ENCODE measurements around the gene SLC27A3.

SLC27A3 gene, protein sequence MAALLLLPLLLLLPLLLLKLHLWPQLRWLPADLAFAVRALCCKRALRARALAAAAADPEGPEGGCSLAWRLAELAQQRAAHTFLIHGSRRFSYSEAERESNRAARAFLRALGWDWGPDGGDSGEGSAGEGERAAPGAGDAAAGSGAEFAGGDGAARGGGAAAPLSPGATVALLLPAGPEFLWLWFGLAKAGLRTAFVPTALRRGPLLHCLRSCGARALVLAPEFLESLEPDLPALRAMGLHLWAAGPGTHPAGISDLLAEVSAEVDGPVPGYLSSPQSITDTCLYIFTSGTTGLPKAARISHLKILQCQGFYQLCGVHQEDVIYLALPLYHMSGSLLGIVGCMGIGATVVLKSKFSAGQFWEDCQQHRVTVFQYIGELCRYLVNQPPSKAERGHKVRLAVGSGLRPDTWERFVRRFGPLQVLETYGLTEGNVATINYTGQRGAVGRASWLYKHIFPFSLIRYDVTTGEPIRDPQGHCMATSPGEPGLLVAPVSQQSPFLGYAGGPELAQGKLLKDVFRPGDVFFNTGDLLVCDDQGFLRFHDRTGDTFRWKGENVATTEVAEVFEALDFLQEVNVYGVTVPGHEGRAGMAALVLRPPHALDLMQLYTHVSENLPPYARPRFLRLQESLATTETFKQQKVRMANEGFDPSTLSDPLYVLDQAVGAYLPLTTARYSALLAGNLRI

DNA sequence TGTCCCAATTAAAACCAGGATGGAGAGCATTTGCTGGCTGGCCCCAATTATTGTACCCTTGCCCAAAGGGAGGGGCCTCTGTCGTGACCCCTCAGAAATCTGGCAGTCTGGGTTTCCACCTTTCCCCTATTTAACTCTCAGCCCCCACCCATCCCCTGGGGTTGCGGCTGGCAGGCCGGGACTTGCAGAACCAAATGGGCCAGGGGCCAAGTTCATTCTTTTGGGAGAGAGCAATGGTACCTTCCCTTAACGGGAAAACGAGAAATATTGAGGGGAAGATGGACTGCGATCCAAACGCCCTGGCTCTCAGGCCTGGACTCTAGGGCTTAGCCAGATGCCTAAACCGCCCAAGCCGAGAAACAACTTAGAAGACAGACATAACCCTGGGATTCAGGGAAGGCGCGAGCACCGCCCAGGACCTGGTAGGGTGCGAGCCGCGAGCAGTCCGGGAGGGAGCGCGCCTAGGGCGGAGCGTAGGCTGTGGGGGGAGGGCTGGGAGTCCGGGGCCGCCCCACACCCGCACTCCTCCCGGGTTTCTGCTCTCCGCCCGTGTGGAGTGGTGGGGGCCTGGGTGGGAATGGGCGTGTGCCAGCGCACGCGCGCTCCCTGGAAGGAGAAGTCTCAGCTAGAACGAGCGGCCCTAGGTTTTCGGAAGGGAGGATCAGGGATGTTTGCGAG, at the start of gene SLC27A3:
TSS of gene SLC27A3 (plus strand) at position 628 of the 678 bp plus-strand sequence. CDS start 91 bp downstream, outside the sequence.
- DNase-seq, result peak; percentile 92

DNA sequence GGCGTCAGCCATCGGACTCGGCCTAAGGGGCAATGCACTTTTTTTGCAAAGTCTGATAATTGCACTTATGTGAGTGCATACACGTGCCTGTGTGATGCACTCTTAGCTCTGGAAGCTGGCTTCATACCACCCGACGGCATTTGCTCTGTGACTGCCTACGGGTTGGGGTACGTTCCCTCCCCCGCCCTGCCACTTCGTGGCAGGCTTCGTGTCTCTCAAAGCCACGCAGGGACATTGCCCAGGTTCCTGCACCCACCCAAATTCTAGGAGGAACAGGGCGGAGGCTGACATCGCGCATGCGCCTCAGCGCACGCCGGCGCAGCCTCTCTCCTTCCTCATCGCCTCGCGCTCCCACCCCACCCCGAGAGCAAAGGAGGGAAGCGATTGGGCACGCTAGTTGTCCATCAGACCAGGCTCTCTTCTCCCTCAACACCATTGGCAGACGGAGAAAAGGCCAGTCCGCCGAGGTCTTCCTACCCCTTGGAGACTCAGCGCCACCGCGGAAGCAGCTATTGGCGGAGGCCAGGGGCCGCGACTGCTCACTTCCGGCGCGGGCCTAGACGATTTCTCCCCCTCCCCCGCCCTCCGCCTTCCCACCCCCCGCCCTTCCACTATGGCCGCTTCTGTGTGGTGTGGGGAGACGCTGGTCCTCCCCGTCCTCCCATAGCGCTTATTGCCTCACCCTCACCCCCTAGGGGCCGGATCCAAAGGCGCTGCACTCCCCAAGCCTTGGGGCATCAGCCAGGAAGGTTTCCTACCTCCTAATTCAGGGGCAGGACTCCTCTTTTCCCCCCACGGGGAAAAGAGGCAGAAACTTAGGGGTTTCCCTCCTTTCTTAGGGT, 47.5 kb upstream of the SLC27A3 start, which contains the start of gene INTS3:
TSS of gene INTS3 (plus strand) at position 588 of the 842 bp plus-strand sequence. CDS start 585 bp downstream, outside the sequence.
- DNase-seq, result peak; percentile 100

DNA sequence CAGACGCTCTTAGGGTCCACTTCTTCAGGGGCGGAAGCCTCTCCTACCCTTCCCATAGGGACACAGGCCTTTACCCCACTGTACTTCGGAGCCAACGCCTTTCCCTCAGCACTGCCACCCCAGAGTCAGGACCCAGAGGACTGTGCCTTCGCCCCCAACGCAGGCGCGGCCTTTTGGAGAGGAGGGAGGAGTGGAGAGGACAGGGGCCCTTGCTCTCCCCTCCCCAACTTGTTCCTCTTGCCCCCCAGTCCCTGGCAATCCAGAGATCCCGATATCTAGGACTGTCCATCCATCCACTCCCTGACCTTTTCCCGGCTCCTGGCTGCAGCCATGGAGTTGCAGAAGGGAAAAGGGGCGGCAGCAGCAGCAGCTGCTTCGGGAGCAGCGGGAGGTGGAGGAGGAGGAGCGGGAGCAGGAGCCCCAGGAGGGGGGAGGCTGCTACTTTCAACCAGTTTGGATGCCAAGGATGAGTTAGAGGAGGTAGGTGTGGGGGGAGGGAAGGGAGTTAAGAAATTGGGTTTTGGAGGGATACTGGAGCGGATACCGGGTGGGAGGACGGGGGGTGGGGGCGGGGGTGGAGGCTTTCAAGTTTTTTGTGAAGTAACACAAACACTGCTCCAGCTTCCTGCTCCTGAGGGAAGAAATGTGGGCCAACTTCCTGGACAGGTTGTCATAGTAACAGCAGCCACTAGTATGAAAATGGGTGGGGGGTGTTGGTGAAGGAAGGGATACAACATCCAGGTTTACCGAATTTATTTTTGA, 46.7 kb upstream of the SLC27A3 start:
- DNase-seq, result peak; percentile 82

DNA sequence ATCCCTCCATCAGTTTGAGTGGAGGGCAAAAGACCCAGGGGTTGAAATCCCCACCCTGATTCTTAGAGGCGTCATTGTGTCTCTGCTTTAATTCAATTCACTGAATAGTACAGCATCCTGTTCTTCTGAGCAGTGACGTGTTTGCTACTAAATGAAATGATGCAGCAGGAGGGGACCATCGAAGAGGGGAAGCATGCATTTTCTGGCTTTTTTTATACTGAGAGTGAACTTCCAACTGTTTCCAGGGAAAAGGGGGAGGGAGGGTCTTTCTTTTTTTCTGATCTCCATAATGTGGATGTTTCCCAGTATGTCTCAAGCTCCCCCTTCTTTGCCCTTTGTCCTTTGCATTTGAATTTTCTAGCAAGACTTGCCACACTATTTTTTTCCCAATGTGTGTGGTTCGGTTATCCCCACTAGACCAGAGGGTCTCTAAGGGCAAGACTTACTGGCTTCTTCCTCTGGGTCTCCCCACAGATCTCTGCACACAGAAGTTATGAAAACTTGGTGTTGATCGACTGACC, 44.7 kb upstream of the SLC27A3 start:
- no peak for DNase-seq

DNA sequence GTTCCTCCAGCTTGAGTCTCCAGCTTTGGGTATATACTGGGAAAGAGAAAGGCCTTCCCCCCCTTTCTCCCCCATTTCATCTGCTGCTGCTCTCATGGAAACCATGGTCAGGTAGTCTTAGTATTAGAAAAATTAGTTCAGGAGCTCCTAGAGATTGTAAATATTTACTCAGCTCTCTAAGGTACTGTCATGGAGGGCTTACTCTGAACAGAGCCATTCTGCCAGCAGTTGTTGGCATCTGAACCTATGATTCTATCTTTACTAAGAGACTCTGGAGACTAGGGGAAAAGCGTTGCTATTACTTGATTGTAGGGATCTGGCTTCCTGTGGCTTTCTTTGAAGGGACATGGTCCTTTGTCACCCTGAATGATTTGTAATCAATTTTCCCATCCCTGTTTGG, 41.2 kb upstream of the SLC27A3 start:
- no peak for DNase-seq

DNA sequence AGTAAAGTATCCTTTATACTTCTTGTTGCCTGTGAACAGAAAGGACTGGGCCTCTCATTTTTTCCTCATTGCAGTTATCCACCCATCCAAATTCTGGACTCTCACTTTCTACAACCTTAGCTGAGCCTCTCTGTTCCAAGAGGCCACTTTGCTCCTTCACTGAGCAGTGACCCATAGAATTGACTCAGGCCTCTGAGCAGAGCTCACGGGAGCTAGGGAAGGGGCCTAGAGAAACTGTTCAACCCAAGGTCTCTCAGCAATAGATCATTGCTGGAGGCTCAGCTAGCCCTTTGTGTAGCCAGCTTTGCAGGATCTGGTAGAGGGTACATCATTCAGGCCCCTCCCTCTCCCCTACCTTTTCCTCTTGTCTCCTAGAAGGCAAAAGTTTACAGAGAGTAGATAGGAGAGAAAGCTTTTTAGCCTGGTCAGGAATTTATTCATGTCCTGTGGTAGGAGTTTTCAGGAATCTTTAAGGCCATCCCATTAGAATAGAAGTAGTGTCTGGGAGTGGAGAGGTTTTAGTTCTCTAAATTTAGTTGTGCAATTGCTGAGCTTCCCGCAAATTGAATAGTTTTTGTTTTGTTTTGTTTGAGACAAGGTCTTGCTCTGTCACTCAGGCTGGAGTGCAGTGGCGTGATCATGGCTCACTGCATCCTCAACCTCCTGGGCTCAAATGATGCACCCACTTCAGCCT, 40.7 kb upstream of the SLC27A3 start:
- no peak for DNase-seq

DNA sequence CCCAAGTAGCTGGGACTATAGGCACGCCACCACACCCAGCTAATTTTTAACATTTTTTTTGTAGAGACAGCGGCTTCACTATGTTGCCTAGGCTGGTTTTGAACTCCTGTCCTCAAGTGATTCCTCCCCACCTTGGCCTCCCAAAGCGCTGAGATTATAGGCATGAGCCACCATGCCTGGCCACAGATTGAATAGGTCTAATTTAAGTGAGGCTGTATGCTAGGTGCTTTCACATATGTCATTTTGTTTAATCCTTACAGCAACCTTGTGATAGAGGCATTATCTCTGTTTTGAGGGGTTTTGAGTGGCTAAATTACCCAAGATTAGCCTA, 40.2 kb upstream of the SLC27A3 start:
- DNase-seq, result no peak

DNA sequence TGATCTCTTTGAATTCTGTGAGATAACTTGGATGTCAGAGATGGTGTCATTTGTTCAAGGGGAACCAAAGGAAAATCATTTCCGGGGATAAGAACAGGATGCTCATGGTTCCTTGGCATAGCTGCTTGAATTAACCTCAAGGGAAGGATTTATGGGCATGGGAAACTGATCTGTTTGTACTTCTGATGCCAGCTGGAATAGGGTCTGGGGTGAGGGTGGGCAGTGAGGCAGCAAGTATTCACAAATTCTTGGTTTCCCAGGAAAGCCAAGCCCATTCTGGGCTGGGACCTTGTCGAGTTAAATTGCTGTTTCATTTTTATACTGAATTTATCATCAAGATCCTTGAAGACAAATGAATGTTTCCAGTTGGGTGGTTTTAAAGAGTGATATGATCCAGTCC, 33.2 kb upstream of the SLC27A3 start:
- DNase-seq, result no peak

DNA sequence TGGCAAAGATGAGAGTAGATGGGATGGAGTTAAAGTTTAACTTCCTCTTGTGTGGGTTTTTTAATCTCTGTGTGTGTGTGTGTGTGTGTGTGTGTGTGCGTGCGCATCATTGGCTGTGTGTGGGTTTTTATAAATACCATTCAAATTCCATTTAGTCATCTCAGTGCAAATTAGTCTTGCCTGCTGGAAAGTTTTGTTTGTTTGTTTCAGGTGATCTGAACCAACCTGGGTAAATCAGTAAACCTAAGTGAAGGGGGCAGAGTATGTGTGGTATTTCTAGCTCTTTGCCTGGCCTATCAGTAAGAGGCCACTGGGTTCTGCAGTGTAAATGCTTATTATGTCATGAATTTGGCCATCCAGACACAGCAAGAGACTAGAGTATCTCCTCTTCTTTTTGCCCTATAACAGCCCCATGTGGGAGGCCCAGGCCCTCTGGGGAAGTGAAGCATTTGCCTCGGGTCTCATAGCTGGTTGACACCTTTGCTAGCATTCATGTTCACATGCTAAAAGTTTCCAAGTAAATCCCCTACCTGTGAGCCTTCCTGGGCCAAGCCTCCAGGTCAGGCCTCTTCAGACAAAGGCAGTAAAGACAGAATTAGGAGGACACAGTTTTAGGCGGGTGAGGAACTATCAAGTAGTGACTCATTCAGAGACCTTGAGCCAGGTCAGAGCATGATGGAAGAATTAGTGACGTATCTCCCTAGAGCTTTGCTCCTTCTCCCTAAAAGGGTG, 32.6 kb upstream of the SLC27A3 start:
- no peak for DNase-seq

DNA sequence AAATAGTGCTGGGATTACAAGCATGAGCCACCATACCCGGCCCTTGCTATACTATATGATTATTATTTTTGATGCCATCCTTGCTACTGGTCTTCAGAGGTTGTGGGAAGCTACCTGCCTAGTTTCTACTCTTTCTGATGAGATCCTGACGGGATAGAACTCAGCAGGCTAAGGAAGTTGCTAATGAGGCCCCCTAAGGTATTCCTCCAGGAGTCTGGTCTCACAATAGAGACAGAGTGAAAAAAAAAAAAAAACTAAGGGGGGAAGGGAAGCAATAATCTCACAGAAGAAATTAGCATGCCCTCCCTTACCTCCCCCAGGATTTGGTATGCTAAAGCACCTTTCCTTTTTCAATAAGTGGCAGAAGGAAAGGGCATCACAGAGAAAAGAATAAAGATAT, 29.8 kb upstream of the SLC27A3 start:
- DNase-seq, result no peak

DNA sequence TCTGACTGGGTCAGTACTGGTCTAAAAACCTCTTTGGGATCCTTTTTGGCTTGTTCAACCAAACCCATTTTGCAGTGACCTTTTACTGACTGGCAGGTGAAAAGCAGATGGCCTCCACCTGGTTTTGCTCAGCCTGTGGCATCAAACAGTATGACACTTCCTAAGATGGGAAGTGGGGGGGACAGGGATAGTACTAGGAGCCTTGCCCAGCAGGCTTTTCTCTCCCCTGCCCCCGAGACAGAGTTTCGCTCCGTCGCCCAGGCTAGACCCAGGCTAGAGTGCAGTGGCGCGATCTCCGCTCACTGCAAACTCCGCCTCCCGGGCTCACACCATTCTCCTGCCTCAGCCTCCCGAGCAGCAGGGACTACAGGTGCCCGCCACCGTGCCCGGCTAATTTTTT, 29.0 kb upstream of the SLC27A3 start:
- no peak for DNase-seq

DNA sequence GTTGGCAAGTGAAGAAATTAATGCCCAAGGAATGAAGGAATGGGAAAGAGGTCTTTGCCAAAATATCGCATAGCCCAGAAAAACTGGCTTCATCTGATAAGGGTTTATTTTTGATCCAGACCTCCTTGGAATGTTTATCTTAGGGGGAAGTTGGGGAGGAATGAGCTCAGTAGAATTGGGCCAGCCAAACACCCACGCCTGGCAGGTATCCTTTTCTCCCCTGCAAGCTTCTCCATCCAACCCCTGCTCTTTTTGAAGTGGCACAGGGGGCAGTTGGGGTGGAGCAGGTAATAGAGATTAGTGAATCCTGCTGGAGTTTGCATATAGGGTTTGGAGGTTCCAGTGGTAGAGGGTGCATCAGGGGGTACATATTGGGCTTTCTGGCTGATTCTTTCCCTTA, 26.3 kb upstream of the SLC27A3 start:
- DNase-seq, result no peak

DNA sequence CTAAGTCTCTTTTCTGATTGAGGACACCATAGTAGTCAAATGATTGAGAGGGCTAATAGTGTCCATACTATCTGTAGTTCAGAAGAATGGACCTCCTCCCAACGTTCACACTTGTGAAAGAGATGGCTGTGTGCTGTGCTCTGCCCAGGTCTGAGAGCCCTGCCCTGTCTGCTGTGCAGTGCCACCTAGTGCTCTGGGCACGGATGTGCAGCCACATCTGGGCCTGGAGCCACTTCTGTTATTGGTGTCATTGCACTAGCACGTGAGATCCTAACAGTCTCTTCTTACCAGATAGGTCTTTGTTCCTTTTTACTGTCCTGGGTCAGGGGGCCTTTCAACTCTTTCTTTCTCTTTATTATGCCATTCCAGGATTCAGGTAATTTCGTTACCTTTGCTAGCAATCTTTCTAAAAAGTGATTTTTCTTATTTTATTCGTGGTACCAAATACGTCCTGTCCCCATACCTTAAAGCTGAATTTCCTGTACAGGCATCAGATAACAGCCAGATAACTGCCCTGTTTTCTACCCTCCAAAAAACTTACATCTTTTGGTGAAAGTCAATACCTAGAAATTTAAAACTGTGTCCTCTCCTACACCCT, 25.7 kb upstream of the SLC27A3 start:
- DNase-seq, result peak; percentile 85

DNA sequence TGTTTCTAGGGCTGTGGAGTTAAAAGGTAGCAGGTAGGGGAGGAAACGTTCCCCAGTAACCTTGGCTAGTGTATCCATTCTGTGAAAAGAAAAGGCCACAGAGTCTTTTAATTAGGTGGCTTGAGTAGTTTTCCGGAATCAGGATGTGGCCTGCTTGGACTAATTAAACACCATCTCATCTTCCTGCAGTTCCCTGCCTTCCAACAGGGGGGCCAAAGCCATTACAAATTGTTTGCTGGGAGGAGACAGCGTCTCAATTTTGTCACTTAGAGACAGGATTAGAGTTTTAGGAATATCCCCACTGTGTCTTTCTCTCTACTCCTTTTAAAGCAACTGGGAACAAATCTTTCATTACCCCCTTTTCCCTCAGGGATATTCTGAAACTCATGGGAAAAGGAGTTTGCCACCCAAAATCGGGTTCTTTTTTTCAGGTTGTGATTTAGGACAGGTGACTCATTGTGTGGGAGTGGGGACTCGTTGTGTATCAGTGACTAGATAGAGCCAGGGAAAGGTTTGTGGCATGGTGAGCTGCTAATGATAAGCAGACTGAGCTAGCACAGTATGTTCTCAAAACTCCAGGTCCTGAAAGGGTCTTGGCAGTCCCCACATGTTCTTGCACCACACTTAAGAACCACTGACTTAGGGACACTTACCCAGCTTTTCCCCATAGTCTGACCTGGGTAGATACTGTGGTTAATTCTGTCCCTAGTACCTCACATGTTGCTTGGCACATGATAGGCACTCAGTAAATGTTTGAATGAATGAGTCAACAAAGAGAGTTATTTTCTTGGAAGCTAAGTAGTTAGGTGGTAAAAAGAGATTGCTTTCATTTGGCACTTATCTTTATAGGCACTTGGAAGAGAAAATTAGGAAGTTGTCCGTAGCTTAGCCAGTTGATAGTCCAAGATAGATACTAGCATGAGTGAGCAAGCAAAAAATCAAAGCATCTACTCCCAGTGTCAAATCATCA, 24.9 kb upstream of the SLC27A3 start:
- DNase-seq, result no peak

DNA sequence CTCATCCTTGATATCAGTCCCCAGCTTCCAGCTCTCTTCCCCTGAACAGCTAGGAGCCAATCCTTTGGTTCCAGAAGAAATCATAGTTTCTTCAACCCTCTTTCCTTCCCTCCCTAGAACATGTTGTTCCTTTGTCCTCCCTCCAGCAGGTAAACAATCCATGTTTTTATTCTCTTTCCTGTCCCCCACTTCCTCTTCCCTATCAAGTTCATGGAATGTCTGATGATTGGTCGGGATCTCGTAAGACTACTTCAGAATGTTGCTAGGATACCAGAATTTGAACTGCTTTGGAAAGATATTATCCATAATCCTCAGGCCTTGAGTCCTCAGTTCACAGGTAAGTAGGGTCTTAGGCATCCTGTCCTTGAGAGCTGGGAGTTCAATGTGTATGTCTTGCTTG, 23.1 kb upstream of the SLC27A3 start:
- DNase-seq, result no peak

DNA sequence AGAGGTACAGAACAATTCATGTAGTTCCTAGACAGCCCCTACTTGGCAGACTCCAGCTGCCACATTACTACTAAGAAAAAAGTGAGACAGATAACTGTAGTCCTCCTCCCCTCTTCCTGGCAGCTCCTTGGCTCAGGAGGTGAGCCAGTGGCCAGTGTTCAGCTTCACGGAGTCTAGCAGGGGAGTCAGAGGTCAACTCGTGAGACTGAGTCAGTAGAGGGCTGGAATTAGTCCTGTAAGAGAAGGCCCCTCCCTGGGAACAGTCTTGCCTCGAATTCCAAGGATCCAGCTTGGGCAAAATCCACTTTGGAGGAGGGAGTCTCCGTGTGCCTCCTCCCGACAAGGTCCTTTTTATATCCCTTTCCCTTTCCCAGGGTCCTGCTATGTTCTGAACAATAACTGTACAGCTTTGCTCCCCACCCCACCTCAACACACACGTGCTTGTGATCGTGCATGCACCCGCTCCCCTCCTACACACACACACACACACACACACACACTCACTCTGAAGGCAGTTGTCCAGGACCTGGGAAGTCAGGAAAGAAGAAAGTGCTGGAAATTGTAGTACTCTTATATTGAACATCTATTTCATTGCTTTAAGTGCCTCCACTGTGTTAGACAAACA, 22.5 kb upstream of the SLC27A3 start:
- no peak for DNase-seq

DNA sequence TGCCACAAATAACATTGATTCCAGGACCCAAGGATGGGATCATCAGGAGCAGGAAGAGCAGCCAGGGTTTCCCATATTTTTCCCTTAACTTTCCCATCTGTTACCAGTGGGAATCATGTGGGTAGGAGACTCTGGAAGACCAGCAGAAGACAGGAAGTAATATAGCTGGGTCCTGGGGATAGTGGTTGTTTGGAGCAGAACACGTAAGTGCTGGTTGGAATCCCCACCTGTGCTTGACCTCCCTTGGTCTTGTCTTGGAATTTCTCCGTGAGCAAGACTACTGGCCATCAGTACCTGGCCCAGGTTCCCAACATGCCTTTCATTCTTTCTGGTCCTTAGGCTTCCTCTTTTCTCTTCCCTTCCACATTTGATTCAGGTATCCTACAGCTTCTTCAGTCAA, 20.9 kb upstream of the SLC27A3 start:
- no peak for DNase-seq

DNA sequence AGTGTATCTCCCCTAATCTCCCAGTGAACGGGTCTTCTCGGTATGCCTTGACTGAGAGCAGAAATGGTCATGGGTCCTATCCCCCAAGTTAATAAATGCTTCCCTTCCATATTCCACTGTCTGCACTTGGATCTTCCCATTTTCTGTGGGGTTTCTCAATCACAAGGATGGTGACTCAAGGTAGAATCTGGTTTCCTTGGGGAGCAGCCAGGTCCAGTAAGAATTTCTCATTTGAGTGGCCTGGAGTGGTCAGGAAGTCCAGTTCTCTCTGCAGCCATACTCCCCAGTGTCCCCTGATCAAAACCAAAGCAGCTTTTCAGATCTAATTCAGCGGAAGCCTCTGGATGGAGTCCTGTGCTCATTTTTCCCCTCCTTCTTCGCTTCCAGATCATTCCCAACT, 14.8 kb upstream of the SLC27A3 start:
- no peak for DNase-seq
